RWPE1 (cell line): ENCODE data around the gene RLN2.

ENCODE experiments used
- CTCF ChIA-PET: fragments of 350-600 bp; sonication (Branson Sonifier 250); formaldehyde crosslinking; extraction: SDS; loops from one replicate; lab custom pipeline; 2021; lab: Yijun Ruan, JAX
- POLR2A ChIA-PET: fragments of 400-600 bp; formaldehyde crosslinking; extraction: SDS; loops from one replicate; lab custom pipeline; 2020; ENCODE audit warnings: antibody characterized with exemption; ENCODE audit not compliant: low non-redundant PET; lab: Yijun Ruan, JAX
- DNase-seq: peaks from one replicate; pipeline ENCODE4 v3.0.0; 2012; ENCODE audit warnings: low spot score
- H3K27ac ChIP-seq: fragments of 450-650 bp; 2 replicates; pipeline ENCODE4 v1.5.1; 2017
- CTCF ChIP-seq: fragments of 450-650 bp; conservative IDR thresholded peaks from 2 replicates; pipeline ENCODE4 v1.5.1; 2017; ENCODE audit warnings: low read depth, mild to moderate bottlenecking

Gene RLN2

GRCh38 chr9:5301544-5301943 is 3.0 kb downstream of the RLN2 start:
- ChIA-PET CTCF (no interaction called here), POLR2A (no interaction called here)
- DNase-seq = no peak
- no peak for TF ChIP-seq CTCF
- no peak overlapping the region for H3K27ac ChIP-seq

- POLR2A ChIA-PET = no interaction called here
- no peak for DNase-seq
- H3K27ac ChIP-seq = no peak overlapping the region
- no peak for TF ChIP-seq CTCF
- CTCF ChIA-PET = no interaction called here
Measured at GRCh38 chr9:5292141-5292540, 12.4 kb downstream of the RLN2 start.

GRCh38 chr9:5288591-5288990 is 15.9 kb downstream of the RLN2 start:
- ChIA-PET CTCF (interaction anchor here (0.9 kb wide), 1 partner anchor 12 kb away, joined by 3 read pairs; no protein-coding TSS in a partner anchor), POLR2A (no interaction called here)
- DNase-seq = no peak
- H3K27ac ChIP-seq = no peak overlapping the region
- no peak for TF ChIP-seq CTCF

- ChIA-PET POLR2A (no interaction called here), CTCF (no interaction called here)
- no peak overlapping the region for H3K27ac ChIP-seq
- no peak for TF ChIP-seq CTCF
- DNase-seq = no peak
Measured at GRCh38 chr9:5286262-5286661, 18.3 kb downstream of the RLN2 start.

- no peak for DNase-seq
Measured at GRCh38 chr9:5278486-5278885, 26.0 kb downstream of the RLN2 start.

GRCh38 chr9:5274770-5275169 is 29.7 kb downstream of the RLN2 start:
- no peak for DNase-seq
- ChIA-PET POLR2A (no interaction called here), CTCF (interaction anchor here (0.6 kb wide), 1 partner anchor 180 kb away, joined by 3 read pairs; no protein-coding TSS in a partner anchor)
- no peak for TF ChIP-seq CTCF
- H3K27ac ChIP-seq = no peak overlapping the region

More at GRCh38 chr9:5278486-5278885, 26.0 kb downstream of the RLN2 start:
- no peak overlapping the region for H3K27ac ChIP-seq
- no peak for TF ChIP-seq CTCF
- ChIA-PET POLR2A (no interaction called here), CTCF (no interaction called here)
